ENCODE data around the gene HMGCR. TPM values are rescaled to one million over a fixed set of nuclear protein-coding genes. Genes with fewer than 3 reads are reported as not detected.

The HMGCR gene
- total and polyA plus RNA-seq, 12 donors: 1.9 to 16.3 (median 11.0) TPM

DNA sequence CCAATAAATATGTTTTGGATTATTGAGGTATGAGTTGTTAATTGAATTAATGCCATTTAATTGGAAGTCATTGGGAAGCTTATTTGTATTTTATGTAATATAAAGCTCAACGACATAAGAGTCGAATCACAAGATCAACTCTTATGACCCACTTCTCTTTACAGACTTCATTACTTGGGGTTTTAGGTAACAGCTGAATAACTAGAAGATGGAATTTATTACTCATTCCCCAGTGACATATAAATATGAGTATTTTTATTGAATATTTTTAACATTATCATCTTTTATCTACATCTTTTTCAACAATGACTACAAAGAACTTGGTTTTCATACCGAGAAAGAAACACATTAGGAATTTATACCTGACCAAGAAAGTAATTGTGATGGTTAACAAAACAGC lies 21.1 kb downstream of the HMGCR start:
- no peak overlapping the region for H3K27ac ChIP-seq
- DNase-seq (no peak), ATAC-seq (no peak)
- no peak overlapping the region for H3K4me3 ChIP-seq
- H3K36me3 ChIP-seq: peaks cover 0 to 100% (median 66%) of the 10 kb centered on the region in 9 donors
- H3K4me1 ChIP-seq: peaks cover 0 to 2% (median 0%) of the 10 kb centered on the region in 9 donors
- intact Hi-C loops (cut with DNase I): loop anchor here in 1 of 10 donors (10.0 kb wide), 1 partner anchor 147 kb away; no protein-coding TSS in a partner anchor
- no peaks in the 10 kb centered on the region for H3K9me3 ChIP-seq
- WGBS, 2 donors: 96 to 98% methylated on average over 3 of the region's 3 CpGs
- no peaks in the 10 kb centered on the region for H3K27me3 ChIP-seq
- TF ChIP-seq, protein P1, sequence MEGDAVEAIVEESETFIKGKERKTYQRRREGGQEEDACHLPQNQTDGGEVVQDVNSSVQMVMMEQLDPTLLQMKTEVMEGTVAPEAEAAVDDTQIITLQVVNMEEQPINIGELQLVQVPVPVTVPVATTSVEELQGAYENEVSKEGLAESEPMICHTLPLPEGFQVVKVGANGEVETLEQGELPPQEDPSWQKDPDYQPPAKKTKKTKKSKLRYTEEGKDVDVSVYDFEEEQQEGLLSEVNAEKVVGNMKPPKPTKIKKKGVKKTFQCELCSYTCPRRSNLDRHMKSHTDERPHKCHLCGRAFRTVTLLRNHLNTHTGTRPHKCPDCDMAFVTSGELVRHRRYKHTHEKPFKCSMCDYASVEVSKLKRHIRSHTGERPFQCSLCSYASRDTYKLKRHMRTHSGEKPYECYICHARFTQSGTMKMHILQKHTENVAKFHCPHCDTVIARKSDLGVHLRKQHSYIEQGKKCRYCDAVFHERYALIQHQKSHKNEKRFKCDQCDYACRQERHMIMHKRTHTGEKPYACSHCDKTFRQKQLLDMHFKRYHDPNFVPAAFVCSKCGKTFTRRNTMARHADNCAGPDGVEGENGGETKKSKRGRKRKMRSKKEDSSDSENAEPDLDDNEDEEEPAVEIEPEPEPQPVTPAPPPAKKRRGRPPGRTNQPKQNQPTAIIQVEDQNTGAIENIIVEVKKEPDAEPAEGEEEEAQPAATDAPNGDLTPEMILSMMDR (IDR thresholded peaks at IDR 0.05): no peak

DNA sequence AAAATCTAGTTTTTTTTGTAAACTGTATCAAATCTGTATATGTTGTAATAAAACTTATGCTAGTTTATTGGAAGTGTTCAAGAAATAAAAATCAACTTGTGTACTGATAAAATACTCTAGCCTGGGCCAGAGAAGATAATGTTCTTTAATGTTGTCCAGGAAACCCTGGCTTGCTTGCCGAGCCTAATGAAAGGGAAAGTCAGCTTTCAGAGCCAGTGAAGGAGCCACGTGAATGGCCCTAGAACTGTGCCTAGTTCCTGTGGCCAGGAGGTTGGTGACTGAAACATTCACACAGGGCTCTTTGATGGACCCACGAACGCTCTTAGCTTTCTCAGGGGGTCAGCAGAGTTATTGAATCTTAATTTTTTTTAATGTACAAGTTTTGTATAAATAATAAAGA lies 24.3 kb downstream of the HMGCR start:
- 62% methylated on average over 4 of the region's 4 CpGs for WGBS, 2 donors
- Histone ChIP-seq H3K9me3 (no peaks in the 10 kb centered on the region), H3K4me3 (no peak overlapping the region), H3K27ac (no peak overlapping the region), H3K36me3 (peaks cover 0 to 72% (median 38%) of the 10 kb centered on the region in 9 donors), H3K4me1 (peaks cover 0 to 6% (median 0%) of the 10 kb centered on the region in 9 donors), H3K27me3 (no peaks in the 10 kb centered on the region)
- no peak for DNase-seq
- TF ChIP-seq, protein P1 (IDR thresholded peaks at IDR 0.05): no peak
- no peak for ATAC-seq
- intact Hi-C loops (cut with DNase I): no loop called here

GRCh38 chr5:75362474-75362975 lies 25.5 kb downstream of the HMGCR start:
- TF ChIP-seq, protein P1 (IDR thresholded peaks at IDR 0.05): no peak
- H3K36me3 ChIP-seq: peaks cover 0 to 60% (median 25%) of the 10 kb centered on the region in 9 donors
- intact Hi-C loops (cut with DNase I): no loop called here
- no peaks in the 10 kb centered on the region for H3K9me3 ChIP-seq
- H3K27ac ChIP-seq: no peak overlapping the region
- H3K4me1 ChIP-seq: peaks cover 0 to 6% (median 0%) of the 10 kb centered on the region in 9 donors
- WGBS, 2 donors: 95 to 97% methylated on average over 4 of the region's 4 CpGs
- no peak for DNase-seq
- no peak overlapping the region for H3K4me3 ChIP-seq
- ATAC-seq: no peak
- no peaks in the 10 kb centered on the region for H3K27me3 ChIP-seq

- DNase-seq (no peak), ATAC-seq (peak in 1 of 8 donors; percentile 25)
- no peaks in the 10 kb centered on the region for H3K27me3 ChIP-seq
- TF ChIP-seq, protein P1 (IDR thresholded peaks at IDR 0.05): no peak
- peaks cover 0 to 6% (median 0%) of the 10 kb centered on the region in 9 donors for H3K4me1 ChIP-seq
- H3K36me3 ChIP-seq: peaks cover 0 to 54% (median 20%) of the 10 kb centered on the region in 9 donors
- no peaks in the 10 kb centered on the region for H3K9me3 ChIP-seq
- 77 to 80% methylated on average over 5 of the region's 5 CpGs for WGBS, 2 donors
- no peak overlapping the region for H3K4me3 ChIP-seq
- intact Hi-C loops (cut with DNase I): no loop called here
- no peak overlapping the region for H3K27ac ChIP-seq
Measured at GRCh38 chr5:75363111-75363510, 26.1 kb downstream of the HMGCR start.

Data from heart right ventricle (tissue), 16 donors.